Measurements from ENCODE around the gene WDR45B.

The WDR45B gene

DNA sequence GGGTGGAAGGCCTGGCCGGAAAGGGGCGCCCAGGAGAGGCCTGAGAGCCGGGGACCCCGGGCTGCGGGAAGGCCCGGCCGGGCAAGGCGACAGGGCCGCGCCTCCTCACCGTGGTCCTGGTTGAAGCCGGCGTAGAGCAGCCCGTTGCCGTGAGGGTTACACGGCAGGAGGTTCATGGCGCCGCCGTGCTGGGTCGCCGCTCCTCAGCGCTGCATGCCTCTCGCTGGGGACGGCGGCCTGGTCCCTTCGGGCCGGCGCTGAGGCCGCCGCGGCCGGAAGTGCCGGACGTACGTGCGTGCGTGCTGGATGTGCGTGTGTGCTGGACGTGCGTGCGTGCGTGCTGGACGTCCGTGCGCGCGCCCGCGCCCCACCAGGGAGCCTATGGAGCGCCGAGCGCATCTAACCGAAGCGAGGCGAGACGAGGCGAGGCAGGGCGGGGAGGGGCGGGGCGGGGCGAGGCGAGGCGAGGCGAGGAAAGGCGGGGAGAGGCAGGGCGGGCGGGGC is at the start of gene WDR45B:
WDR45B (minus strand) TSS at position 280 of the 504 bp plus-strand sequence; CDS start at position 176, 104 bp downstream.
- DNase-seq = peak; percentile 93

DNA sequence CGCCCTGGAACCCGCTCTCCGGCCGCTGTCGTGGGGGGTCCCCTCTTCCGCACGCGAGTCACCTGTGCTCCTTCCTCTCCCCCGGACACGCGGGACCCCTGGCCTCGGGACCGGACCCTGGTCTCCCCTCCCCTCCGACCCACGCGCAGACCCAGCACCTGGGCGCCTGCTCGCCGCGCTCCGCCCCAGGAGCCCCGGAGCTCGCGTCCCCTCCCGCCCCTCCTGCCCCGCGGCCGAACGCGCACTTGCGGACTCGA is 49.5 kb upstream of the WDR45B start:
- no peak for DNase-seq

DNA sequence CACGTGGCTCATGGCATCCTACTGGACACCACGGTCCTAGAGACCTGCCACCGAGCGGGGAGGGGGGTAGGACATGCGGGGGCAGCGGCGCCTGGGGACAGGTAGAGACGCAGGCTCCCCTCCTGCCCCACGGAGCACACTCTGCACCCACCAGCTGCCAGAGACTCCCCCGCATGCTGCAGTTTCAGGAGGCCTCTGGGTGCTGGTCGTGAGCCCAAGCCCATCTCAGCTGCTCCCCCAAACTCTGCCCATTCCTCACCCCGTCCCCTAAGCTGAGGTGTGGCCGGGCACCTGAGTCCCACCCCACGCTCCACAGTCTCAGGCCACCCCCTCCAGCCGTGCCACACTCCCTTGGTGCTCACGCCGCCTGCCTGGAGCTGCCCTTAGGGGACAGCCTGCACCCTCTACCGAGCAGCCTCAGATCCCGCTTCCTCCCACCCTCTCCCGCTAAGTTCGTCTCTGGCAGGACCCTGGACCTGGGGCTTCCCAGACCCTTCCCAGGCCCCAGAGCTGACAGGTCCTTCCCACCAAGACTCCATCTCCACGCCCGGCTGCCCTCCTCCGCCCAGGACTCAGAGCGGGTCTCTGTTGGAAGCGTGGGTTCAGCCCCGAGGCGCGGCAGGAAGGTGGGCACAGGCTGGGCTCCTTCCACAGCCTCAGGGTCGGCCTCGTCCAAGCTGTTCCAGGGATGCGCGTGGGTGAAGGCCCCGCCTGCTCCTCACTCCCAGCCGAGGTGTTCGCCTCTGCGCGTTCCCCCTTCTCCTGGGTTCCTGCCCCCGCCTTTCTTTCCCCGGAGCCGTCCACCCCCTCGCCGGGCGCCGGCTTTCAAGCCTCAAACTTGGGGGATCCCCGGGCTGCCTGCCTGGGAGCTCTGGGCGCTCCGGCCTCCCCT is 48.9 kb upstream of the WDR45B start:
- no peak for DNase-seq

DNA sequence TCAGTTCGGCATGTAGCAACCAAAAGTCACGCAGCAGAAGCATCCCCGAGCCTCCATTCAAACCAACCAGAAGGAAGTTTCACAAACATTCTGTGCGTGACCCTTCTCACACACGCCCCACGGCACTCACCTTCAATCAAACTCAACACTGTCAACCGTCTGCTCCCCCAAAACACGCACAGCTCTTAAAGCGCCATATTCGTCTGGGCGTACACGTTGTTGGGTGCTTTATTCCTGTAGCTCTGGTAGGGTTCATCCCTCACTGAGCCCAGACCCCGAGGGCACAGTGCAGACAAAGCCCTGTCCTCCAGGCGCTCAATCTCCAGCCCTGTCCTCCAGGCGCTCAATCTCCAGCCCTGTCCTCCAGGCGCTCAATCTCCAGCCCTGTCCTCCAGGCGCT is 48.0 kb upstream of the WDR45B start:
- no peak for DNase-seq

DNA sequence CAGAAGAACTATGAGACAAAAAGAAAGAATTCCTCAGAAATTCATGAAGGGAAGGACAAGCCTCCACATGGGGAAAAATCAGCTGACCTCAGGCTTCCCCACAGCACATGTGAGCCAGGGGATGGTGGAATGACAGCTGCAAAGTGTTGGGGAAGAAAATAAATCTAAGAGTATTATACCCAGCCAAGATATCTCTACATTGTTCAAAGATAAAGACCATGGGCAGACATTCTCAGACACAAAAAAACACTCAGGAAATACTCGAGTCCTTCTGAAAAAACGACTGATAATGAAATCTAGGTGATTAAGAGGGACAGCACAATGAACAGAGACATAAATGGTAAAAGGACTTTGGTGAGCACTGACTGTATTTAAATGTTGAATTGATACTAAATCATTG is 46.4 kb upstream of the WDR45B start:
- no peak for DNase-seq

DNA sequence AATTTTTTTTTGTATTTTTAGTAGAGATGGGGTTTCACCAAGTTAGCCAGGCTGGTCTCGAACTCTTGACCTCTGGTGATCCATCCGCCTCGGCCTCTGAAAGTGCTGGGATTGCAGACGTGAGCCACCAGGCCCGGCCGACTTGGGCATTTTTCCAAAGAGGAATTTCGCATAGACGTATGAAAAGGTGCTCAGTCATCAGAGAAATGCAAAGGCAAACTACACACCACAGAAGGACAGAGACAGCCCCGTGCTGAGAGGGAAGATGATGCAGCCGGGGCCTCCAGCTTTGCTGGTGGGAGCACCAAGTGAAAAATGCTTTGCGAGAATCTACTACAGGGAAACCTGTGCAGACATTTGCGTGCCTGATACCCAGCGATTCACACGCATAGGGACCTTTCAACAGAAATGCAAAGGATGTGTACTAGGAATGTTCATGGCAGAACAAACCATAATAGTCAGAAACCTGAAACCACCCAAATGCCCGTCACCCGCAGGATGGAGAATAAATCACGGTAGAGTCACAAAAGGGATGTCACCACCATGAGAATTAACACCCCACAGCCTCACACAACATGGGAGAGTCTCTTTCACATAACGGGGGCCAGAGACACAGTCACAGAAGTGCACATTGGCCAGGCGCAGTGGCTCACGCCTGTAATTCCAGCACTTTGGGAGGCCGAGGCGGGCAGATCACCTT is 45.1 kb upstream of the WDR45B start:
- no peak for DNase-seq

DNA sequence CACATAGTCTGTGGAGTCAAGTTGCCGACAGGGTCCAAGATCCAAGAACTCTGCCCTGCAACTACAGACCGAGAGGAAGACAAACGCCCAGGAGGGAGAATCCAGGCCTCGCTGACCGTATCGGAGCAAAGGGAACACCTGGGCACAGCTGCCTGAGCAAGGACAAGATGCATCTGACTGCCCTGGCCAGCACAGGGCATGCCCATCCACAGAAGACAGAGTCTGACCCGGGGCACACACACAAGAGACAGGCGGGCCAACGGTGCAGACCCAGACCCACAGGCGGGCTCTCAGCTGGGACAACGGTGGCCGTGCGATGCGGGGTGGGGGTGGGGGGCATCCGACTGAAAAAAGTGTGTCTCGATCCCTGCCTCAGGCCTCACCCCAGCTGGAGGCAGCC is 44.0 kb upstream of the WDR45B start:
- no peak for DNase-seq

DNA sequence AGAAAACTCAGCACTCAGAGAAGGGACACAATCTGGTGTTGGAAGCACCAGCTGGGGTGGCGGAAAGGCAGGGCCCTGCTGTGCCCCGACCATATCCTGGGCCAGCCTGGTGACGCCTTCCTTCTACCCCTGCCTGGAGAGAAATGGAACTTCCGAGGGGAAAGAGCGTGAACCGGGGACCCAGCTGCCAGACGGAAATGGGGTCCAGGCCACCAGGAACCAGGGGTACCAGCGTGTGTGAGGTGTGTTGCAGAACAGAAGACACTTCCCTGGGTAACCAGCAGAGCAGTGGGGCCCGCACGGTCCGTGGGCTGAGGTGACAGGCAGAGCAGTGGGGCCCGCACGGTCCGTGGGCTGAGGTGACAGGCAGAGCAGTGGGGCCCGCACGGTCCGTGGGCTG is 43.5 kb upstream of the WDR45B start:
- DNase-seq = no peak

DNA sequence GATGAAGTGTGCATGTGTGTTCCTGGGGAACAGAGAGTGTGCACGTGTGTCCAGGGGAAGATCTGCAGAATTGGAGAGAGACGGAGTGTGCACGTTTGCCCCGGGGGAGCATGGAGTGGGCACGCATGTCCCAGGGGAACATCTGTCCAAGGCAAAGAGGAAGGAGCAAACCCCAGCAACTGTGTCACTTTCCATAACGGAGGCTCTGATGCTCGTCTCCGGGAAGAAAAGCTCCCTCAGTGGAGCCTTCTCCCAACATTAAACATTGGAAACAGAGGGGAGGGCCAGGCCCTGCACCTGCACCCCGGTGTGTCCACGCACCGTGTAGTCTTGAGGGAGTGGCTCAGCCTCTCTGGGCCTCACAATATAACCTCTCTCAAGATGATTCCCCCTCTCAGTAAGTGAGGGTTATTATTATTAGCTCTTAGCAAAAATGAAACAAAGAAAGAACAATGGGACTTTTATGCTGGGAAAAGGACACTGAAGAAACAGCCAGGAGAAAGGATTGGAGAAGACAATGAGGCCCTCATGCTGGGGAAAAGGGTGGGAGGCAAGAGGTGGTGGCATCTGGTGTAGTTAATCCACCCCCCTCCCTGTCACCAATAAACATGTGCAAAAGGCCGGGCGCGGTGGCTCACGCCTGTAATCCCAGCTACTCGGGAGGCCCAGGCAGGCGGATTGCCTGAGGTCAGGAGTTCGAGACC is 42.7 kb upstream of the WDR45B start:
- no peak for DNase-seq

DNA sequence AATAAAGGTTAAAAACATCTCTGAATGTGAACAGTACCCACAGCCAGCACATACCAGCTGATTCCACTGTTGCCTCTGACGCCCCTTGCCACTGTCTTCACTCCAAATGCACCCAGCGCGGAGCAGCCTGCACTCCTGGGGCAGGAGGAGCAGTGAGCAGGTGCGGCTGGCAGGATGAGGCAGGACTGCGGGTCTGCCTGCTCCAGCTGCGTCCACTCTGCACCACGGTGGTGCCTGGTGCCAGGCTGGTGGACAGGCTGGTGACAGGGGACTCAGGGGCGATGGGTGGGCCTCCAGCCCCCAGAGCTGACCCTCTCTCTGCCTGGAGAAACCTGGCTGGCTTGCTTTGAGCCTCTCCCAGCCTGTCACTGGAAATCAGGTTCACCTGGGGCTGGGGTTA is 40.8 kb upstream of the WDR45B start:
- DNase-seq = no peak

DNA sequence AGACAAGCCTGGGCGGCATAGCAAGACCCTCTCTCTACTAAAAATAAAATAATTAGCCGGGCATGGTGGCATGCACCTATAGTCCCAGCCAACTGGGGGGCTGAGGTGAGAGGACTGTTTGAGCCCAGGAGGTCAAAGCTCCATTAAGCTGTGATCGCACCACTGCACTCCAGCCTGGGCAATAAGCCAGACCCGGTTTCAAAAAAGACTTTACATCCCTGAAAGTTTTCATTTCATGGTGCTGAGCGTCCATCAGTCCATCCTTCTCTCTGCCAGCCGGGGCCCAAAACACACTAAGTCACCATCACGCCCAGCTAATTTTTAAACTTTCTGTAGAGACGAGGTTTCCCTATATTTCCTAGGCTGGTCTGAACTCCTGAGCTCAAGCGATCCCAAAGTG is 39.6 kb upstream of the WDR45B start:
- no peak for DNase-seq

DNA sequence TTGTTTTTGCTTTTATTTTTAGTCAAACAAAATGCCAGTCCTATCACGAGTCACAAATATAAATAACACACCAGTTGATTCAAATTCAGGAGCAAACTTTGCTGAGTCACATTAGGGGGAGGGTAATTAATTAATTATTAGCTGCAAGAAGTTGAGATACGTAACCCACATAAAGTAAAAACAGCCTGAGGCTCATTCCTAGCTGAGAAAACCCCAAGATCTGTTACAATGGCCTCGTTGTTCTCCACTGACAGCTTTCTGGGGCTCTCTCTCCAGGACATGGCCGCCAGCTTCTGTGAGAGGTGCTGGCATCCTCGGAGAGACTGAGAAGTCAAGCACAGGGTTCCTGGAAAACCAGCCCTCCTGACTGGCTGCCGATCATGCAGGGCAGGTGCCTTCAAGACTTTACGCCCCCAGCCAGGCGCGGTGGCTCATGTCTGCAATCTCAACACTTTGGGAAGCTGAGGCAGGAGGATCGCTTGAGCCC is 39.2 kb upstream of the WDR45B start:
- DNase-seq = no peak

DNA sequence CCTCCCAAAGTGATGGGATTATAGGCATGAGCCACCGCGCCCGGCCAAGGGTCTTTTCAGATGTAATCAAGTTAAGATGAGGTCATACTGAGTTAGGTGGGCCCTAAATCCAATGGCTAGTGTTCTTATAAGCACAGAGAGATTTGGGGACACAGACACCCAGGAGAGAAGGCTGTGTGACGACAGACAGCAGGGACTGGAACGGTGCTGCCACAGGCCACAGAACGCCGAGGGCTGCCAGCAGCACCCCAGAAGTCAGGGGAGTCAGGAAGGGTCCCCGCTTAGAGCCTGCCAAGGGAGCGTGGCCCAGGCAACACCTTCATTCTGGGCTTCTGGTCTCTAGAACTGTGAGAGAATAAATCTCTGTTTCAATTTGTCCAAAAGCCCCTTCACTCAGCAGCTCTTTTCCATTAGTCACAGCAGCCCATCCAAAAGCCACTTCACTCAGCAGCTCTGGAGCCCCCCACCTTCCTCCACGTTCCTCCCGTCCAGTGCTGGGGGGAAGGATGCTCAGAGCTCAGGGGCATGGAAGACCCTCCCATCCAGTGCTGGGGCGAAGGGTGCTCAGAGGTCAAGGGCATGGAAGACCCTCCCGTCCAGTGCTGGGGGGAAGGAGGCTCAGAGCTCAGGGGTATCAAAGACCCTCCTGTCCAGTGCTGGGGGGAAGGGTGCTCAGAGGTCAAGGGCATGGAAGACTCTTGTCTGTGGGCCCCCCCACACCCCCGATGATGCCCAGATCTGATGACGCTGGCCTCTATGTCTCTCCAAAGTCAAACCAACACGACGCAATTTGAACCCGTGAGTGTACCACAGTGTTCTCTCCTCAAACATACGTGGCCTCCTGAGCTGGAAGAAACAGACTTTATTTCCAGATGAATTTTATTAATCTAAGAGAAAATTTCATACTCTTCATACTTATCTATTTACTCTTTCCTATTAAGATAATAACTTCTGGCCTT is 38.4 kb upstream of the WDR45B start:
- no peak for DNase-seq

DNA sequence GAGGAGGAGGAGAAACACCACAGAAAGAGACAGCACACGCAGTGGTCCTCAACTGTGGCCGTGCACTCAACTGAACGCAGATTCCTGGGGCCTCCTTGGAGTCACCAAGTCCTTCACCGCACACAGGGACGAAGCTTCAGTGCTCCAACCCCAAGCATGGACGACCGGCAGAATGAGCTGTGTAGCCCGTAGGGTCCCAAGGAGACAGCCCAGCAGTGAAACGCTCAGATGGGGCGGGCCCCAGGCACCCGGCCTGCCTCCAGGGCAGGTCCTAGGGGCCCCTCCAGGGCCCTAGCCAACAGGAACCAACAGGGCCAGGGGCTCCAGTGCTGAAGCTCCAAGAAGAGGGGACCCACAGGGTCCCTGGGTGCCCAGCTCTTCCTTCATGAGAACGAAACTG is 37.0 kb upstream of the WDR45B start:
- DNase-seq = no peak

DNA sequence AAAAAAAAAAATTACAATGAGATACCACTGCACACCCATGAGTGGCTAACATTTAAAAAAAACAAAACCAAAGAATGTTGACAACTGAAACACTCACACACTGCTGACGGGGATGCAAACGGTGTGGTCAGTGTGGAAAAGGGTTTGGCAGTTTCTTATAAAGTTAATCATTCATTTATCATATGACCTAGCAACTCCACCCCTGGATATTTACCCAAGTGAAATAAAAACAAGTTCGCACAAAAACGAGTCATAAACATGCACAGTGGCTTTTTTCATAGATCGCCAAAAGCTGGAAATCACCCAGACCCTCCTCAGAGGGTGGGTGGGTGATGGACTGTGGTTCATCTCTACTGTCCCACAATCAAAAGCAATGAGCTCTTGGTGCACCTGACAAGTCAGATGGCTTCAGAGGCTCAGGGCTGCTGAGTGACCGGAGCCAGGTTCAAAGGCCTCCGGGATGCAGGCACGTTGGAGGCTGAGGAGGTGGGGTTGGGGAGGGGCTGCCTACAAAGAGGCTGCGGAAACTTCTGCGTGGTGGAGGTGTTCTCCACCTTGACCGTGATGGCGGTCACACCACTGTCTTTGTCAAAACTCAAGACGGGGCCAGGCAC is 36.1 kb upstream of the WDR45B start:
- no peak for DNase-seq

DNA sequence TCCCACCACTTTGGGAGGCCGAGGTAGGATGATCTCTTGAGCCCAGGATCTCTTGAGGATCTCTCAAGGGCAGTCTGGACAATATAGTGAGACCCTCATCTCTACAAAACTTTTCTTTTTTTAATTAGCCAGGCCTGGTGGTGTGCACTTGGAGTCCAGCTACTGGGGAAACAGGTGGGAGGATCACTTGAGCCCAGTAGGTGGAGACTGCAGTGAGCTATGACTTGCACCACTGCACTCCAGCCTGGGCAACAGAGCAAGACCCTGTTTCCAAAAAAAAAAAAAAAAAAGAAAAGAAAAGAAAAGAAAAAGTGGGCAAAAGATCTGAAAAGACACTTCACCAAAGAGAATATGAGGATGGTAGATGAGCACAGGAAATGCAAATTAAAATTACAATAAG is 35.3 kb upstream of the WDR45B start:
- DNase-seq = no peak

DNA sequence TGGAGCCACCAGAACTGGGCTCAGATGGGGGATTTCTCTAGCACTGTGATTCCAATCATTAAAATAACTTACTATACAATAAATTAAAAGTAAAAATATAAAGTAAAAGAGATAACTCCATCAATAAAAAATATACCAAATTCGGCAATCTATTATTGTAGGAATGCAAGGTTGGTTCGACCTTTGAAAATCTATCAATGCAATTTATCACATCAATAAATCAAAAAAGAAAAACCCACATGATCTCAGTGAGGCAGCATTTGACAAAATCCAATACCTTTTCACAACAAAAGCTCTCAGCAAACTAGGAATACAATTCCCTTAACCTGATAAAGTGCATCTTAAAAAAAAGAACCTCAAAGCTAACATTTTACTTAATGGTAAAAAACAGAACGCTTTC is 33.3 kb upstream of the WDR45B start:
- no peak for DNase-seq

DNA sequence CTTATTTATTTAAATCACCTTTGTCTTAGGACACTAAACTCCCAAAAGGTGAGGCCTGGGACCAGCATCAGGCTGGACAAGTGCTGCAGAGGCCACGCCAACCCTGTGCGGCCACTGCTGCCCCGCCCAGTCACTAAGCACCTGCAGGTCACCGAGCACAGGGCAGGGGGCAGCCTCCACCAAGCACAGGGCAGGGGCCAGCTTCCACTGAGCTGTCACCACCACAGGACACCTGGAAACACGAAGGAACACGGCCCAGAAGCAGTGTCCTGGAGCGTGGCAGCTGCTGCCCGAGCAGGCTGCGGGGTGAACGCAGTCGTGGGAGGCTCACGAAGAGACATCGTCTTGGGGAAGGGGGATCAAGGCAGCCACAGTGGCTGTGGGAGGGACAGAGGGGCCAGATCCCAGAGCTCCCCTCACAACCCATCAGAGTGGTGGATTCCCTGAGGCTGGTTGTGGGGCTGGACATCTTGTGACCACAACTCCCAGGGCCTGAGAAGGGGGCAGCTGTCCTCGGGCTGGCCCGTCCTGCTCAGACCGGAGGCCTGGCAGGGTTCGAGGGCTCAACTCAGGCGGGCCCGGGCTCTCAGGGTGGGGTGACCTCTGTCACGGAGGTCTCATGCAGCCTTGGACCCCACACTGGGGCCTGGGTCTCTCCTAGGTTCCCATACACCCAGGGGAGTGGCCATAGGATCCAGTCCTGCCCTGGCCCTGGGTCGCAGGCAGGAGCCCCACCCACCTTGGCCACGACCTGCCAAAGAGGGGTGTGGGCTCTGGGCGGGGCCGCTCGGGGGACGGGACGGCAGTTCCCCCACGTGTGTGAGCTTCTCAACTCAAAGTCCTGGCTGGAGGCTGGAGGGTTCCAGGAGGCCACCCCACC is 31.6 kb upstream of the WDR45B start:
- no peak for DNase-seq

DNA sequence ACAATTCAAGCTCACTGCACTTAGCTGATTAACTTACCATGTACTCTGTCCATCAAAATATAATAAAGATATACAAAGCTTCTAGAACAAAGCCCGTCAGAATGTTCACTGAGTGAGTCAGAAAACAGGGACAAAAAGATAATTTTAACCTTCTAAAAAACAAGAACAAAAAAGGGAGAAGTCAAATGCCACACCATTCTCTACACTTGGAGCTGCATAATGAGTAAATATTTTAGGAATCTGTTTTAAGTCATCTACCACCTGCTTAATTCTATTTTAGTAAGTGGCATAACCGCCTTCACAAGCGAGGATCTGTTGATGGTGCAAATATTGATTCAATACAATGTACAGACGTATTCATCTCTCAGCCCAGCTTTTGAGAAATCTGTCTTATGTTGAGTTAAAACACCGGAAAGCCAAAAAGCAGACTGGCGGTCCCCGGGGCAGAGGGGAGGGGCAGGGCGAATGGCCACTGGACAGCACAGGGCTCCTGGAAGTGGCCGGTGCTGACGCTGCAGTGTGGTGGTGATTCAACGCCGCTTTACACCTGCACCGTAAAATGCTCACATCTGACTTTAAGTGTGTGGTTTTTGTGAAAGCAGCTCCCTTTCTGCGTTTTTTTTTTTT is 30.1 kb upstream of the WDR45B start:
- DNase-seq = no peak

DNA sequence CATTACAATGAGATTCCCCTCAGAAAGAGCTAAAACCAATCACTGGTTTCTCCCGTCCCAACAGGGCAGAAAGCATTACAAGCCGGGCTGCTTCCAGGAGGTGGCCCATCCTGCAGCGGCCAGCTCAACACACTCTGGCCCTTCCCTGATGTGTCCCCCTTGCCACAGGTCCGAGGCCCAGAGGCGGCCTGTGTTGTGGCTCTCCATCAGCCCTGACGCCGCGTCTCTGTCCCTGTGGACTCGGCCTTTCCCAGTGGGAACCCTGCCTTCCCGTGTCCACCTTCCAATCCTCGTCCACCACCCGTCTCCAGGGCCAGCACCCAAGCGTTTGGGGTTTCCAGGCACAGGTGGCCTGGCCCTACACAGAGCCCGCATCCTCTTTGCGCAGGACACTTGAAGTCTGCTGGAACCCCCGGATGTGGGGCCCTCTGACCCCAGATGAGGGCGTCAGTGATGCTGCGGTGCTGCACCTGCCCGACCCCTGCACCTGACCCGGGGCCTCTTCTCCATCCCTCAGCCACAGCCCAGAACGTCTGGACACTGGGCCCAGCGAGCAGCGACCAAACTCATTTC is 29.2 kb upstream of the WDR45B start:
- DNase-seq = no peak

Measured in stimulated activated CD4-positive, alpha-beta T cell treated with anti-CD3 and anti-CD28 coated beads, Interleukin-1b, Interleukin-23, amount 100 ng/mL, for 48 hours (primary cell).